Measurements from ENCODE around the gene P2RX1.

- TF ChIP-seq EZH2 (IDR thresholded peaks at IDR 0.05; ENCODE audit: borderline replicate concordance, low read length) (no peak), CTCF (IDR thresholded peaks at IDR 0.05; ENCODE audit: low read length) (no peak)
These were observed 19.4 kb downstream of the P2RX1 start for GRCh38 chr17:3896968-3897235.
